Ovary (tissue), 9 donors: Measurements from ENCODE around the gene CPN2. TPM values are rescaled to one million over a fixed set of nuclear protein-coding genes. Genes with fewer than 3 reads are reported as not detected.

Experiments
- DNase-seq, 5 donors: peaks; one replicate each; pipeline ENCODE4 v3.0.0-alpha.2; 2019 to 2020
- H3K27ac ChIP-seq, 2 donors: fragments of 200-600 bp; one replicate each; pipeline versions ENCODE4 v1.5.1 to v1.8.0; 2019 to 2022
- H3K27me3 ChIP-seq: fragments of 200-600 bp; one replicate; pipeline ENCODE4 v1.8.0; 2022
- H3K36me3 ChIP-seq: fragments of 200-600 bp; sonication (generic); one replicate; pipeline ENCODE4 v1.5.1; 2019
- H3K4me1 ChIP-seq: one replicate; pipeline ENCODE4 v1.8.1; 2013; ENCODE audit warnings: mild to moderate bottlenecking, moderate library complexity; ENCODE audit not compliant: insufficient read depth
- H3K4me3 ChIP-seq: fragments of 200-600 bp; sonication (generic); one replicate; pipeline ENCODE4 v1.5.1; 2017
- H3K9me3 ChIP-seq, 2 donors: fragments of 200-600 bp in 1 of 2; sonication (generic) in 1 of 2; one replicate each; pipeline versions ENCODE4 v1.5.1 to v1.8.1; 2013 to 2019; ENCODE audit warnings: mild to moderate bottlenecking in 1 of 2, moderate library complexity in 1 of 2
- CTCF ChIP-seq, 3 donors: fragments of 450-650 bp in 2 of 3; fragments of 200-600 bp in 1 of 3; IDR thresholded peaks; one replicate each; pipeline versions ENCODE4 v1.5.1 to v1.8.0; 2016 to 2022; ENCODE audit warnings: antibody characterized with exemption in 3 of 3, mild to moderate bottlenecking in 1 of 3
- EP300 ChIP-seq: sonication (generic); formaldehyde crosslinking; IDR thresholded peaks from one replicate; pipeline ENCODE4 v1.6.1; 2017; ENCODE audit warnings: antibody characterized with exemption
- POLR2A ChIP-seq: fragments of 450-650 bp; IDR thresholded peaks from one replicate; pipeline ENCODE4 v1.6.1; 2017; ENCODE audit warnings: antibody characterized with exemption, mild to moderate bottlenecking, moderate library complexity
- WGBS, 3 donors: extraction: QIAGEN DNeasy Blood & Tissue Kit in 1 of 3; methylation state at CpG; one replicate each; pipeline versions ENCODE4 v1.1.5 to v1.1.7; 2013 to 2017; 5-methylcytosine and 5-hydroxymethylcytosine counted together
- intact Hi-C, 4 donors: fragments of 100-400 bp; cut with DNase I; formaldehyde crosslinking; loops; one replicate each; pipeline versions ENCODE4 v1.11.0 to v1.15.1; 2022 to 2023
- polyA plus RNA-seq, 2 donors: library from polyadenylated mRNA; stranded (reverse); fragments of 200-250 nt in 1 of 2; fragments of 350-450 nt in 1 of 2; fragmentation: Illumina TruSeq in 1 of 2; extraction: RNeasy Lipid Tissue Mini Kit (QIAGEN cat#74804) in 1 of 2; gene quantifications; one replicate each; pipeline ENCODE4 v1.2.3, GENCODE V29; 2013 to 2014
- total RNA-seq, 7 donors: library from RNA; depleted of rRNA in 2 of 7; stranded (reverse); fragments of >200 nt in 2 of 7; fragmentation: NEBNext Ultra II Directional in 3 of 7; extraction: Animal tissue kit (Norgen Biotek cat#: 25700) in 3 of 7; gene quantifications; one replicate each; pipeline versions ENCODE4 v1.1.0 to v1.2.4, GENCODE V29; 2016 to 2023
- donor health status: DM: no; HTN: no; CAD: no; lungs with moderate emphysema.
- donor health status: DM: no; HTN: no; CAD: no.
- donor health status: Bipolar disorder and iron deficiency.
- donor health status: DM: yes; HTN: yes; CAD: no.
- donor health status: DM: no; HTN: no; CAD: no.
- donor health status: DM: yes; HTN: yes; CAD: no.

Gene CPN2
- total and polyA plus RNA-seq, 9 donors: 0.18 to 1.6 TPM; not detected in 7

GRCh38 chr3:194352667-194353246 lies 1.6 kb upstream of the CPN2 start:
- TF ChIP-seq EP300 (no peak), POLR2A (no peak), CTCF (IDR thresholded peaks at IDR 0.05) (no peak)
- 78 to 84% (median 83%) methylated on average over 10 of the region's 10 CpGs for WGBS, 3 donors
- H3K36me3 ChIP-seq: no peaks in the 10 kb centered on the region
- intact Hi-C loops: no loop called here
- peaks cover 12% of the 10 kb centered on the region for H3K4me1 ChIP-seq
- no peak for DNase-seq
- no peaks in the 10 kb centered on the region for H3K27me3 ChIP-seq
- H3K9me3 ChIP-seq: no peaks in the 10 kb centered on the region
- H3K4me3 ChIP-seq: no peak overlapping the region
- no peak overlapping the region for H3K27ac ChIP-seq

DNA sequence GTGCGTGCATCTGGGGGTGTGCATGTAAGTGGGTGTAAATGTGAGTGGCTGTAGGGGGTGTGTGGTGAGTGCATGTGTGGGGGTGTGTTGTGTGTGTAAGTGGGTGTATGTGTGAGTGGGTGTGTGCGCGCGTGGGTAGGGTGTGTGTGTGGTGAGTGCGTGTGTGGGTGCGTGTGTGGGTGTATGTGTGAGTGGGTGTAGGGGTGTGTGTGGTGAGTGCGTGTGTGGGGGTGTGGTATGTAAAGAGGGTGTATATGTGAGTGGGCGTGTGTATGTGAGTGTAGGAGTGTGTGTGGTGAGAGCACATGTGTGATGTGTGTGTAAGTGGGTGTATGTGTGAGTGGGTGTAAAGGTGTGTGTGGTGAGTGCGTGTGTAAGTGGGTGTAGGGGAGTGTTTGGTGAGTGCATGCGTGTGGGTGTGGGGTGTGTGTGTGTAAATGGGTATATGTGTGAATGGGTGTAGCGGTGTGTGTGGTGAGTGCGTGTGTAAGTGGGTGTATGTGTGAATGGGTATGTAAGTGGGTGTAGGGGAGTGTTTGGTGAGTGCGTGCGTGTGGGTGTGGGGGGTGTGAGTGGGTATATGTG lies 916 bp upstream of the CPN2 start:
- H3K27ac ChIP-seq: no peak overlapping the region
- TF ChIP-seq CTCF (IDR thresholded peaks at IDR 0.05) (no peak), EP300 (no peak), POLR2A (no peak)
- H3K9me3 ChIP-seq: no peaks in the 10 kb centered on the region
- intact Hi-C loops: no loop called here
- H3K36me3 ChIP-seq: no peaks in the 10 kb centered on the region
- H3K4me1 ChIP-seq: peaks cover 12% of the 10 kb centered on the region
- WGBS, 3 donors: 91 to 94% (median 93%) methylated on average over 14 of the region's 14 CpGs
- DNase-seq: no peak
- H3K27me3 ChIP-seq: no peaks in the 10 kb centered on the region
- no peak overlapping the region for H3K4me3 ChIP-seq

GRCh38 chr3:194350726-194351071 lies 429 bp downstream of the CPN2 start:
- Histone ChIP-seq H3K27me3 (no peaks in the 10 kb centered on the region), H3K27ac (no peak overlapping the region), H3K4me3 (no peak overlapping the region), H3K4me1 (peaks cover 3% of the 10 kb centered on the region), H3K36me3 (no peaks in the 10 kb centered on the region), H3K9me3 (no peaks in the 10 kb centered on the region)
- intact Hi-C loops: no loop called here
- no peak for TF ChIP-seq POLR2A
- no peak for TF ChIP-seq CTCF (IDR thresholded peaks at IDR 0.05)
- TF ChIP-seq EP300: no peak
- WGBS, 3 donors: 76 to 81% (median 79%) methylated on average over 3 of the region's 3 CpGs
- no peak for DNase-seq

DNA sequence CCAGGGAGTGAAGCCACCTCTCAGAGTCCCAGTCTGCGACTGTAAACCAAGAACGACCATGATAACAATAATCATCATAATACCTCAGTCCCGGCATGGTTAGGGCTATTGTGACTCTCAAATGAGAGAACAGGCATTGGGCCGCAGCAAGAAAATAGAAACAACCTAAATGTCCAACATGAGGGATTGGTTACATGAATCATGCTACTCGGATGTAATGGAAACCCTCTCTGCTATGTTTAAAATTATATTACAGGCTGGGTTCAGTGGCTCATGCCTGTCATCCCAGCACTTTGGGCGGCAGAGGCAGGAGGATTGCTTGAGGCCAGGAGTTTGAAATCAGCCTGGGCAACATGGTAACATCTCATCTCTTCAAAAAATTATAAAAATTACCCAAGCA lies 2.8 kb downstream of the CPN2 start:
- no peak for DNase-seq
- no peaks in the 10 kb centered on the region for H3K36me3 ChIP-seq
- H3K9me3 ChIP-seq: no peaks in the 10 kb centered on the region
- WGBS, 3 donors: 61 to 77% (median 75%) methylated on average over 6 of the region's 6 CpGs
- intact Hi-C loops: no loop called here
- H3K27ac ChIP-seq: no peak overlapping the region
- no peaks in the 10 kb centered on the region for H3K27me3 ChIP-seq
- no peak overlapping the region for H3K4me3 ChIP-seq
- no peaks in the 10 kb centered on the region for H3K4me1 ChIP-seq
- no peak for TF ChIP-seq CTCF (IDR thresholded peaks at IDR 0.05)
- TF ChIP-seq POLR2A: no peak
